HCT116 (cell line): ENCODE results near the gene SLC11A1. TPM values are rescaled to one million over a fixed set of nuclear protein-coding genes. Genes with fewer than 3 reads are reported as not detected.

Experiments used
- ATAC-seq: fragments of 200-7000 bp; cut with Tn5 transposase; 2 replicates; pipeline ENCODE4 v1.9.1; 2020; ENCODE audit warnings: mild to moderate bottlenecking, moderate library complexity
- BruUV-seq: library from RNA; stranded (reverse); fragments of 400-500 nt; replicated peaks from 2 replicates; lab custom pipeline; 2021; lab: Mats Ljungman, UMichigan
- CTCF ChIA-PET: fragments of 300-600 bp; sonication (Branson Sonifier 250); formaldehyde crosslinking; loops from one replicate; lab custom pipeline; 2021; ENCODE audit warnings: antibody characterized with exemption; lab: Charles Lee
- POLR2A ChIA-PET: fragments of 300-600, 350-600 bp; sonication (Branson Sonifier 250); formaldehyde crosslinking; loops from one replicate; lab custom pipeline; 2021; ENCODE audit warnings: antibody characterized with exemption; lab: Charles Lee
- RAD21 ChIA-PET, 2 experiments: fragments of 300-600 bp; sonication (Branson Sonifier 250); formaldehyde crosslinking; loops; one replicate each; lab custom pipeline; 2023; ENCODE audit warnings: low total read pairs in 2 of 2; ENCODE audit not compliant: uncharacterized antibody in 2 of 2, unreplicated experiment in 2 of 2, low non-redundant PET in 1 of 2; lab: Charles Lee
- DNase-seq: peaks from one replicate; pipeline ENCODE4 v3.0.0-alpha.2; 2010; ENCODE audit warnings: low read depth, low spot score
- H2AFZ ChIP-seq: fragments of 200-600 bp; shearing (Covaris generic), sonication (generic); 2 replicates; pipeline ENCODE4 v1.6.1; 2017; ENCODE audit warnings: low read depth, mixed run types, mixed read lengths, antibody characterized with exemption, low read length; ENCODE audit not compliant: poor library complexity, severe bottlenecking
- H3K27ac ChIP-seq: 2 replicates; pipeline ENCODE4 v1.5.1; 2012; ENCODE audit warnings: low read depth, low read length
- H3K27me3 ChIP-seq: fragments of 200-600 bp; sonication (generic); 2 replicates; pipeline ENCODE4 v1.6.1; 2016; ENCODE audit warnings: mixed run types, low read length, mixed read lengths; ENCODE audit not compliant: insufficient read depth
- H3K36me3 ChIP-seq, 2 experiments: fragments of 200-500 bp in 1 of 2; fragments of 200-600 bp in 1 of 2; sonication (Bioruptor generic) in 1 of 2; sonication (generic) in 1 of 2; 2 replicates each; pipeline versions ENCODE4 v1.5.1 to v1.6.1; 2014 to 2016; ENCODE audit warnings: low read length in 2 of 2, inconsistent platforms in 1 of 2, mixed read lengths in 1 of 2, mixed run types in 1 of 2; ENCODE audit not compliant: insufficient read depth in 2 of 2, control insufficient read depth in 1 of 2
- H3K4me1 ChIP-seq, 2 experiments: fragments of 200-600 bp in 1 of 2; sonication (generic) in 1 of 2; 2 replicates each; pipeline versions ENCODE4 v1.5.1 to v1.6.1; 2012 to 2017; ENCODE audit warnings: low read length in 2 of 2, inconsistent platforms in 1 of 2, mild to moderate bottlenecking in 1 of 2, mixed read lengths in 1 of 2, mixed run types in 1 of 2, moderate library complexity in 1 of 2; ENCODE audit not compliant: insufficient read depth in 2 of 2, control insufficient read depth in 1 of 2
- H3K4me2 ChIP-seq: fragments of 200-600 bp; sonication (generic); 2 replicates; pipeline ENCODE4 v1.6.1; 2017; ENCODE audit warnings: mixed run types, low read length, mixed read lengths
- H3K4me3 ChIP-seq, 2 experiments: fragments of 200-600 bp in 1 of 2; sonication (generic) in 1 of 2; replicated peaks in 1 of 2; 2 replicates each; pipeline ENCODE4 v1.5.1; 2011 to 2016; ENCODE audit warnings: low read length in 2 of 2, control low read depth in 1 of 2, low read depth in 1 of 2, mild to moderate bottlenecking in 1 of 2, mixed read lengths in 1 of 2, mixed run types in 1 of 2
- H3K79me2 ChIP-seq: fragments of 200-600 bp; sonication (generic); 2 replicates; pipeline ENCODE4 v1.6.1; 2017; ENCODE audit warnings: mild to moderate bottlenecking, mixed run types, low read length, moderate library complexity, mixed read lengths; ENCODE audit not compliant: insufficient read depth
- H3K9ac ChIP-seq: fragments of 200-600 bp; sonication (generic); 2 replicates; pipeline ENCODE4 v1.6.1; 2016; ENCODE audit warnings: low read length, mixed read lengths
- H3K9me2 ChIP-seq: fragments of 200-600 bp; sonication (generic), shearing (Covaris generic); 2 replicates; pipeline ENCODE4 v1.6.1; 2017; ENCODE audit warnings: mixed run types, mild to moderate bottlenecking, moderate library complexity; ENCODE audit not compliant: insufficient read depth
- H3K9me3 ChIP-seq, 2 experiments: fragments of 200-500 bp in 1 of 2; fragments of 200-600 bp in 1 of 2; sonication (Bioruptor generic) in 1 of 2; sonication (generic) in 1 of 2; 2 replicates each; pipeline ENCODE4 v1.6.1; 2014 to 2017; ENCODE audit warnings: low read length in 2 of 2, mixed read lengths in 2 of 2, inconsistent platforms in 1 of 2, low read depth in 1 of 2, mild to moderate bottlenecking in 1 of 2, mixed run types in 1 of 2, moderate library complexity in 1 of 2; ENCODE audit not compliant: control insufficient read depth in 1 of 2, insufficient read depth in 1 of 2
- H4K20me1 ChIP-seq: fragments of 200-600 bp; sonication (generic), shearing (Covaris generic); 2 replicates; pipeline ENCODE4 v1.6.1; 2017; ENCODE audit warnings: mixed run types, mild to moderate bottlenecking, moderate library complexity; ENCODE audit not compliant: insufficient read depth
- CEBPB ChIP-seq: IDR thresholded peaks from 2 replicates; pipeline ENCODE4 v1.6.1; 2012; ENCODE audit warnings: low read depth
- EGR1 ChIP-seq: IDR thresholded peaks from 2 replicates; pipeline ENCODE4 v1.6.1; 2012; ENCODE audit warnings: low read depth
- ELF1 ChIP-seq: IDR thresholded peaks from 2 replicates; pipeline ENCODE4 v1.6.1; 2012; ENCODE audit warnings: low read depth, borderline replicate concordance
- EZH2 ChIP-seq: fragments of 200-600 bp; sonication (generic); IDR thresholded peaks from 2 replicates; pipeline ENCODE4 v1.6.1; 2017; ENCODE audit warnings: antibody characterized with exemption, mixed run types
- FOSL1 ChIP-seq: IDR thresholded peaks from 2 replicates; pipeline ENCODE4 v1.6.1; 2012; ENCODE audit warnings: low read depth
- JUND ChIP-seq: IDR thresholded peaks from 2 replicates; pipeline ENCODE4 v1.6.1; 2012
- MAX ChIP-seq: IDR thresholded peaks from 2 replicates; pipeline ENCODE4 v1.6.1; 2012
- POLR2A ChIP-seq: IDR thresholded peaks from 2 replicates; pipeline ENCODE4 v1.7.0; 2011; ENCODE audit warnings: borderline replicate concordance; ENCODE audit not compliant: insufficient read depth, insufficient read length; ENCODE audit errors: extremely low read depth
- POLR2AphosphoS5 ChIP-seq: IDR thresholded peaks from 2 replicates; pipeline ENCODE4 v1.6.1; 2011; ENCODE audit warnings: mild to moderate bottlenecking, low read depth, low read length, moderate library complexity
- RAD21 ChIP-seq: IDR thresholded peaks from 2 replicates; pipeline ENCODE4 v1.6.1; 2012; ENCODE audit warnings: low read depth, mild to moderate bottlenecking
- REST ChIP-seq: IDR thresholded peaks from 2 replicates; pipeline ENCODE4 v1.6.1; 2012; ENCODE audit warnings: low read depth
- SIN3A ChIP-seq: IDR thresholded peaks from 2 replicates; pipeline ENCODE4 v1.6.1; 2012; ENCODE audit warnings: low read depth
- SP1 ChIP-seq: IDR thresholded peaks from 2 replicates; pipeline ENCODE4 v1.6.1; 2012; ENCODE audit warnings: low read depth
- TCF7L2 ChIP-seq: IDR thresholded peaks from 2 replicates; pipeline ENCODE4 v1.7.0; 2011; ENCODE audit warnings: borderline replicate concordance, inconsistent platforms; ENCODE audit not compliant: insufficient read depth, insufficient read length; ENCODE audit errors: extremely low read depth
- YY1 ChIP-seq: IDR thresholded peaks from 2 replicates; pipeline ENCODE4 v1.6.1; 2011; ENCODE audit warnings: low read length, low read depth, moderate library complexity, mild to moderate bottlenecking; ENCODE audit not compliant: insufficient replicate concordance; ENCODE audit errors: extremely low read depth
- ZBTB33 ChIP-seq: IDR thresholded peaks from 2 replicates; pipeline ENCODE4 v1.6.1; 2011; ENCODE audit warnings: mild to moderate bottlenecking, low read length, moderate library complexity; ENCODE audit not compliant: insufficient replicate concordance; ENCODE audit errors: extremely low read depth
- ZFX ChIP-seq: fragments of 450-650 bp; IDR thresholded peaks from 2 replicates; pipeline ENCODE4 v1.6.1; 2017
- ZNF274 ChIP-seq: fragments of 200-500 bp; sonication (Bioruptor generic); IDR thresholded peaks from 2 replicates; pipeline ENCODE4 v1.6.1; 2014; ENCODE audit warnings: mild to moderate bottlenecking, low read depth, low read length, inconsistent platforms
- intact Hi-C: fragments of 100-400 bp; cut with micrococcal nuclease; formaldehyde crosslinking; loops from 2 replicates; pipeline ENCODE4 v1.10.0; 2022
- total RNA-seq: library from RNA; stranded (reverse); gene quantifications from one replicate; pipeline ENCODE4 v1.2.1, GENCODE V29; 2021; ENCODE audit not compliant: unreplicated experiment

Gene SLC11A1
- total RNA-seq, 1 experiment from 2014 or later = 0.42 TPM

- ATAC-seq (no peak), DNase-seq (no peak)
- BruUV-seq = no TSS peak
- Histone ChIP-seq H3K36me3 (peaks cover 17 to 18% of the 10 kb centered on the region in 2 experiments), H3K9me2 (no peaks in the 10 kb centered on the region), H3K4me3 (peak overlapping the region; percentile 63 to 85), H3K9ac (peak overlapping the region; percentile 96), H3K79me2 (peaks cover 38% of the 10 kb centered on the region), H4K20me1 (no peaks in the 10 kb centered on the region), H3K9me3 (no peaks in the 10 kb centered on the region), H3K27ac (peak overlapping the region; percentile 95), H3K4me1 (peaks cover 27 to 55% of the 10 kb centered on the region in 2 experiments), H3K27me3 (no peaks in the 10 kb centered on the region), H3K4me2 (peak overlapping the region; percentile 86)
- ChIA-PET POLR2A (no interaction called here), RAD21 (no interaction called here), CTCF (no interaction called here)
- intact Hi-C loops = loop anchor here (1.0 kb wide), 1 partner anchor 100 kb away; no protein-coding TSS in a partner anchor
- TF ChIP-seq FOSL1 (no peak), CEBPB (no peak), ZNF274 (no peak), ELF1 (no peak), SP1 (no peak), YY1 (no peak), POLR2A (no peak), RAD21 (no peak), JUND (no peak), TCF7L2 (no peak), ZBTB33 (no peak), ZFX (no peak), MAX (no peak), EGR1 (no peak), EZH2 (no peak), SIN3A (no peak), POLR2AphosphoS5 (no peak), REST (no peak)
- TF ChIP-seq, all 23 proteins: peak for 0
- H2AFZ ChIP-seq = no peak overlapping the region
Measured at GRCh38 chr2:218400930-218401881, 19.1 kb downstream of the SLC11A1 start.
